GM19238 (cell line): ENCODE data around the gene NAT10.
"Not testable (repeated sequence)": the region's sequence is repeated elsewhere in the genome, so short reads cannot be mapped to it uniquely, and the experiment has no call there.

Experiments used
- DNase-seq: peaks from one replicate; pipeline ENCODE4 v3.0.0; 2011; ENCODE audit warnings: low spot score; ENCODE audit not compliant: insufficient read length

Gene NAT10

GRCh38 chr11:34166806-34167740, 61.6 kb downstream of the NAT10 start:
- DNase-seq, result no peak

GRCh38 chr11:34167961-34168360, 62.5 kb downstream of the NAT10 start:
- DNase-seq, result no peak

- DNase-seq, result no peak
Measured at GRCh38 chr11:34168642-34169420, 63.4 kb downstream of the NAT10 start.

- DNase-seq, result no peak
Measured at GRCh38 chr11:34169686-34170085, 64.3 kb downstream of the NAT10 start.

GRCh38 chr11:34173050-34173449, 67.6 kb downstream of the NAT10 start:
- DNase-seq, result no peak

- DNase-seq, result peak; percentile 90
Measured at GRCh38 chr11:34174412-34175041, 69.1 kb downstream of the NAT10 start.

GRCh38 chr11:34175284-34176019, 70.0 kb downstream of the NAT10 start:
- DNase-seq, result no peak

GRCh38 chr11:34176751-34177209, 71.4 kb downstream of the NAT10 start:
- no peak for DNase-seq

GRCh38 chr11:34178209-34178821, 72.9 kb downstream of the NAT10 start:
- no peak for DNase-seq

GRCh38 chr11:34179026-34179675, 73.7 kb downstream of the NAT10 start:
- DNase-seq, result no peak

GRCh38 chr11:34180040-34180813, 74.8 kb downstream of the NAT10 start:
- no peak for DNase-seq

GRCh38 chr11:34180814-34181165, 75.4 kb downstream of the NAT10 start:
- not testable (repeated sequence) for DNase-seq

- no peak for DNase-seq
Measured at GRCh38 chr11:34181251-34181650, 75.8 kb downstream of the NAT10 start.

GRCh38 chr11:34181856-34182405, 76.5 kb downstream of the NAT10 start:
- DNase-seq, result no peak

GRCh38 chr11:34182425-34182824, 77.0 kb downstream of the NAT10 start:
- no peak for DNase-seq

GRCh38 chr11:34182921-34183685, 77.7 kb downstream of the NAT10 start:
- no peak for DNase-seq

- DNase-seq, result no peak
Measured at GRCh38 chr11:34183848-34184391, 78.5 kb downstream of the NAT10 start.

- DNase-seq, result no peak
Measured at GRCh38 chr11:34184505-34185015, 79.1 kb downstream of the NAT10 start.
